ENCODE measurements around the gene HK2. TPM values are rescaled to one million over a fixed set of nuclear protein-coding genes. Genes with fewer than 3 reads are reported as not detected.
A peak's percentile ranks its signal among the peaks of the same experiment; 100 is the strongest.
"Not testable (repeated sequence)": the region's sequence is repeated elsewhere in the genome, so short reads cannot be mapped to it uniquely, and the experiment has no call there.

Gene HK2
- total RNA-seq, result 100 to 1,000 TPM; 162 to 396 TPM

GRCh38 chr2:74833418-74834233 lies at the start of gene HK2:
HK2 (plus strand) TSS chr2:74834127; CDS start chr2:74834581, 454 bp downstream.
- TF ChIP-seq CTCF (IDR thresholded peaks at IDR 0.05), result no peak
- no peaks in the 10 kb centered on the region for H3K36me3 ChIP-seq
- no peaks in the 10 kb centered on the region for H3K4me1 ChIP-seq
- peak; percentile 91 for DNase-seq
- intact Hi-C loops (cut with DNase I), result loop anchor here (10.0 kb wide), 1 partner anchor 119 kb away; no protein-coding TSS in a partner anchor
- no peaks in the 10 kb centered on the region for H3K9me3 ChIP-seq
- H3K4me3 ChIP-seq, result peak within 1 kb of the TSS; percentile 77
- H3K27me3 ChIP-seq, result no peaks in the 10 kb centered on the region
- H3K9ac ChIP-seq (ENCODE audit: low read depth in 2 of 2, low read length in 2 of 2), result peak within 1 kb of the TSS; percentile 64 to 94
- H3K27ac ChIP-seq, result peak within 1 kb of the TSS; percentile 80

- no peaks in the 10 kb centered on the region for H3K9me3 ChIP-seq
- H3K27ac ChIP-seq, result no peak overlapping the region
- no peaks in the 10 kb centered on the region for H3K4me1 ChIP-seq
- no peak for DNase-seq
- no peak overlapping the region for H3K9ac ChIP-seq (ENCODE audit: low read depth in 2 of 2, low read length in 2 of 2)
- H3K4me3 ChIP-seq, result no peak overlapping the region
- H3K36me3 ChIP-seq, result no peaks in the 10 kb centered on the region
- H3K27me3 ChIP-seq, result no peaks in the 10 kb centered on the region
- TF ChIP-seq CTCF (IDR thresholded peaks at IDR 0.05), result no peak
- intact Hi-C loops (cut with DNase I), result no loop called here
These were observed 44.7 kb upstream of the HK2 start for GRCh38 chr2:74789271-74789670.

GRCh38 chr2:74792282-74792681 lies 41.6 kb upstream of the HK2 start:
- Histone ChIP-seq H3K36me3 (no peaks in the 10 kb centered on the region), H3K27ac (no peak overlapping the region), H3K9me3 (no peaks in the 10 kb centered on the region), H3K4me1 (no peaks in the 10 kb centered on the region), H3K9ac (ENCODE audit: low read depth in 2 of 2, low read length in 2 of 2) (no peak overlapping the region), H3K4me3 (no peak overlapping the region), H3K27me3 (no peaks in the 10 kb centered on the region)
- DNase-seq, result no peak
- intact Hi-C loops (cut with DNase I), result no loop called here
- TF ChIP-seq CTCF (IDR thresholded peaks at IDR 0.05), result no peak

GRCh38 chr2:74794878-74795277 lies 39.0 kb upstream of the HK2 start:
- intact Hi-C loops (cut with DNase I); H3K9me3 ChIP-seq; H3K9ac ChIP-seq (ENCODE audit: low read depth in 2 of 2, low read length in 2 of 2); H3K27ac ChIP-seq; H3K27me3 ChIP-seq; H3K36me3 ChIP-seq; H3K4me3 ChIP-seq; DNase-seq; H3K4me1 ChIP-seq: not testable (repeated sequence)

- no peak for DNase-seq
- H3K9me3 ChIP-seq, result no peaks in the 10 kb centered on the region
- no peak overlapping the region for H3K4me3 ChIP-seq
- H3K27ac ChIP-seq, result no peak overlapping the region
- H3K9ac ChIP-seq (ENCODE audit: low read depth in 2 of 2, low read length in 2 of 2), result no peak overlapping the region
- H3K27me3 ChIP-seq, result no peaks in the 10 kb centered on the region
- no peaks in the 10 kb centered on the region for H3K36me3 ChIP-seq
- no peaks in the 10 kb centered on the region for H3K4me1 ChIP-seq
- intact Hi-C loops (cut with DNase I), result no loop called here
- no peak for TF ChIP-seq CTCF (IDR thresholded peaks at IDR 0.05)
These were observed 27.5 kb upstream of the HK2 start for GRCh38 chr2:74806355-74806839.

- Histone ChIP-seq H3K4me1 (no peaks in the 10 kb centered on the region), H3K9me3 (no peaks in the 10 kb centered on the region), H3K36me3 (no peaks in the 10 kb centered on the region), H3K4me3 (no peak overlapping the region), H3K9ac (ENCODE audit: low read depth in 2 of 2, low read length in 2 of 2) (no peak overlapping the region), H3K27ac (no peak overlapping the region), H3K27me3 (no peaks in the 10 kb centered on the region)
- intact Hi-C loops (cut with DNase I), result no loop called here
- no peak for TF ChIP-seq CTCF (IDR thresholded peaks at IDR 0.05)
- no peak for DNase-seq
These were observed 27.0 kb upstream of the HK2 start for GRCh38 chr2:74806920-74807319.

Measured in colonic mucosa (tissue), 4 donors.